ENCODE data around the gene TXLNG. TPM values are rescaled to one million over a fixed set of nuclear protein-coding genes. Genes with fewer than 3 reads are reported as not detected.
A peak's percentile ranks its signal among the peaks of the same experiment; 100 is the strongest.

Gene TXLNG
- total RNA-seq, 2 donors from 2014 or later = 15.3 to 16.0 TPM

DNA sequence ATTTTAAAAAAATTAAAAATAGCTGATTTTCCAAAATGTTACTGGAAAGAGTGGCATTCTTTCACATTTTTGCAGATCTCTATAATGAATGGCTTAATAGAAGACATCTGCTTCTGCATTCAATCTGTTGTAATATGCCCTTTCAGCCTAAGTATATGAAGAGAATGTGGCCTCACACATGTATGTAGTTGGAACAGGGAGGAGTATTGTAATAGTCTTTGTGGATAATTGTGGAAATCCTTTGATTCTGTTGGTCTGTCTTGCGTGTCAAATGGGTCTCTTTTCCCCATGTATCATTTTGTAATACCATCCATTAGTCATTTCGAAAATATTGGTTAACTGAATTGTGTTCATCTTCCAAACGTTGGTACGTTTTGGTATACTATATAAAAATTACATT lies 11.6 kb downstream of the TXLNG start:
- no peaks in the 10 kb centered on the region for H3K9me3 Mint-ChIP-seq
- H3K36me3 Mint-ChIP-seq = no peaks in the 10 kb centered on the region
- H3K27me3 Mint-ChIP-seq = no peaks in the 10 kb centered on the region
- H3K4me1 Mint-ChIP-seq (ENCODE audit: low read depth in 2 of 2) = peaks cover 0 to 3% of the 10 kb centered on the region in 2 donors
- H3K27ac Mint-ChIP-seq = no peak overlapping the region
- no peak for DNase-seq (ENCODE audit: low spot score)
- H3K4me3 Mint-ChIP-seq = no peak overlapping the region
- ATAC-seq = no peak

GRCh38 chrX:16804923-16805464 lies 18.7 kb downstream of the TXLNG start:
- H3K9me3 Mint-ChIP-seq = no peaks in the 10 kb centered on the region
- no peak overlapping the region for H3K4me3 Mint-ChIP-seq
- H3K27me3 Mint-ChIP-seq = no peaks in the 10 kb centered on the region
- peaks cover 0 to 8% of the 10 kb centered on the region in 2 donors for H3K4me1 Mint-ChIP-seq (ENCODE audit: low read depth in 2 of 2)
- ATAC-seq (no peak), DNase-seq (ENCODE audit: low spot score) (no peak)
- no peak overlapping the region for H3K27ac Mint-ChIP-seq
- no peaks in the 10 kb centered on the region for H3K36me3 Mint-ChIP-seq

DNA sequence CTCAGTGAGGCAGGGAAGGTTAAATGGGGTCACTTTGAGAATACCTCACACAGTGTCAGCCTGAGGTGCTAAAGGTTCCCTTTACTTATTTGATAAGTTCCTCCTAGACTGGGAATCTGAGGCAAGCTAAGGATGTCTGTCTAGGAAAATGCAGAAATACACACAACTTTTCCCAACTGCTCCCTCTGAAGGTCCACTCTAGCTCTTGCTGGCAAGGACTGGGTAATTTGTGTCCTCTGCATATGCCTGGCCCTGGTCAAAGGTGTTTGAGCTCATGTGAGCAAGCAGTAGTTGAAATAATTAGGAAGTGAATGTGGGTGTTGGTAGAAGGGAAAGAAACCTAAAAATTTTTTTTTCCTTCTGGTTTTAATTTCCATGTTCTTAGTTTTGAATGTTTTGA lies 21.3 kb downstream of the TXLNG start:
- no peaks in the 10 kb centered on the region for H3K36me3 Mint-ChIP-seq
- H3K4me3 Mint-ChIP-seq = no peak overlapping the region
- H3K9me3 Mint-ChIP-seq = no peaks in the 10 kb centered on the region
- H3K27me3 Mint-ChIP-seq = no peaks in the 10 kb centered on the region
- peaks cover 0 to 10% of the 10 kb centered on the region in 2 donors for H3K4me1 Mint-ChIP-seq (ENCODE audit: low read depth in 2 of 2)
- ATAC-seq (no peak), DNase-seq (ENCODE audit: low spot score) (no peak)
- H3K27ac Mint-ChIP-seq = peak overlapping the region in 1 of 2 donors; percentile 57

DNA sequence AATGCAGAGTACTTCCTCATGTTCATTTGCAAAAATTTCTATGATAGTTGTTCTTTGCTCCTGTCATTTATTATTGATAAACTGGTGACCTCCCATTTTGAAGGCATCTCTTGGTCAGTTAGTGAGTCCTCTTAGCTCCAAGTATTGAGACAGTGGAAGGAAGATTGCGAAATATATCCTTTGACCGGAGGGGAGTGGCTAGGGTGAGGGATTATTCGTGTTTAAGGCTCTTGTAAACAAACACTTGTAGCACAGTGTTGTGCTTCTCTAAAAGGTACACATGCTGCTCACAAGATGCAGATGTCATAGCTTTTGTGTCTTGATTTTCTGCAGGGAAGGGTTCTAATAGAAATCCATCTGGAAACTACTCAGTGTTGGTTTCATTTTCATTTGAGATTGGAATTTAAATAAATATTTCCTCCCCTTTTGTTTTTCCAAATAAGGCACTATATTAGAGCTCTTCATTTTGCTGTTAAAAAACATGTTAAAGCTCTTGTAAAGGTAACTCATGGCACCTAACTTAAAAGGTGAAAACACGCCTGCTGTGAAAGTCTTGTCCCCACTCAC lies 21.8 kb downstream of the TXLNG start:
- Mint-ChIP-seq H3K4me3 (no peak overlapping the region), H3K4me1 (ENCODE audit: low read depth in 2 of 2) (peaks cover 0 to 10% of the 10 kb centered on the region in 2 donors), H3K27ac (peak overlapping the region in 1 of 2 donors; percentile 57), H3K9me3 (no peaks in the 10 kb centered on the region), H3K36me3 (no peaks in the 10 kb centered on the region), H3K27me3 (no peaks in the 10 kb centered on the region)
- DNase-seq (ENCODE audit: low spot score) = no peak
- ATAC-seq = no peak

DNA sequence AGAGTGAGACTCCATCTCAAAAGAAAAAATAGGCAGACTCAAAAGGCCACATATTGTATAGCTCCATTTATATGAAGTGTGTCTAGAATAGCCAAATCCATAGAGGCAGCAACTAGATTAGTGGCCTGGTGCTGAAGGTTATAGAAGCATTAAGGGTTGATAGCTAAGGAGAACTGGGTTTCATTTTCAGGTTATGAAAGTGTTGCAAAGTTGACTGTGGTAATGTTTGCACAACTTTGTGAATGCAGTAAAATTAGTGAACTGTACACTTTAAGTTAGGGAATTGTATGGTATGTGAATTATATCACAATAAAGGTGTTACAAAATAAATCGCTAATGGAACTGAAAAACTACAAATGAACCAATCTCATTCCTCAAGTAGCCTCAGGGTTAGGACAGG lies 28.3 kb downstream of the TXLNG start:
- ATAC-seq (no peak), DNase-seq (ENCODE audit: low spot score) (no peak)
- Mint-ChIP-seq H3K4me3 (no peak overlapping the region), H3K4me1 (ENCODE audit: low read depth in 2 of 2) (peaks cover 0 to 11% of the 10 kb centered on the region in 2 donors), H3K9me3 (no peaks in the 10 kb centered on the region), H3K27me3 (no peaks in the 10 kb centered on the region), H3K27ac (no peak overlapping the region), H3K36me3 (no peaks in the 10 kb centered on the region)

GRCh38 chrX:16819634-16820033 lies 33.4 kb downstream of the TXLNG start:
- Mint-ChIP-seq H3K27me3 (no peaks in the 10 kb centered on the region), H3K9me3 (no peaks in the 10 kb centered on the region)
- DNase-seq (ENCODE audit: low spot score) = no peak

DNA sequence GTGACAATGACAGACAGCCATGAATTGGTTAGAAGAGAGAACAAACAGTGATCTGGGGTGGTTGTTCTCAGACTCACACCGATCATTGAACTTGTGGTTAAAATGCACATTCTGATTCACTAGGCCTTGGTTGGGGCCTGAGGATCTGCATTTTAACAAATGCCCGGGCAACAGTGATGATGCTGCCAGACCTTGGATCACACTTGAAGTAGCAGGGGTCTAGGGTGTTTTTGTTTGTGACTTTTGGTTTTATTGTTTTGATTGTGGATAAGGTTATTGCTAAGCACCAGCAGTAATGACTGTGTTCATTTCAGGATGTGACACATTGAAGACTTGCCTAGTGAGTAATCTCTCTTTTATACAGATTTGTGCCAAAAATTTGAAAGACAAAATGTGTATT lies 36.5 kb downstream of the TXLNG start:
- H3K4me1 Mint-ChIP-seq (ENCODE audit: low read depth in 2 of 2) = peaks cover 10 to 12% of the 10 kb centered on the region in 2 donors
- no peaks in the 10 kb centered on the region for H3K36me3 Mint-ChIP-seq
- no peak overlapping the region for H3K4me3 Mint-ChIP-seq

More at GRCh38 chrX:16819634-16820033, 33.4 kb downstream of the TXLNG start:
- H3K4me3 Mint-ChIP-seq = no peak overlapping the region
- H3K27ac Mint-ChIP-seq = no peak overlapping the region
- H3K36me3 Mint-ChIP-seq = no peaks in the 10 kb centered on the region
- H3K4me1 Mint-ChIP-seq (ENCODE audit: low read depth in 2 of 2) = peaks cover 4 to 12% of the 10 kb centered on the region in 2 donors
- ATAC-seq = no peak

GRCh38 chrX:16825264-16826035 lies 39.2 kb downstream of the TXLNG start:
- H3K4me1 Mint-ChIP-seq (ENCODE audit: low read depth in 2 of 2) = peaks cover 10% of the 10 kb centered on the region in 2 donors
- H3K4me3 Mint-ChIP-seq = no peak overlapping the region
- peak in 1 of 2 donors; percentile 52 for ATAC-seq

More for the DNA sequence above, 36.5 kb downstream of the TXLNG start:
- H3K9me3 Mint-ChIP-seq = no peaks in the 10 kb centered on the region
- H3K27ac Mint-ChIP-seq = peak overlapping the region in 1 of 2 donors; percentile 29
- DNase-seq (ENCODE audit: low spot score) (no peak), ATAC-seq (peak; percentile 50 to 82)
- no peaks in the 10 kb centered on the region for H3K27me3 Mint-ChIP-seq

DNA sequence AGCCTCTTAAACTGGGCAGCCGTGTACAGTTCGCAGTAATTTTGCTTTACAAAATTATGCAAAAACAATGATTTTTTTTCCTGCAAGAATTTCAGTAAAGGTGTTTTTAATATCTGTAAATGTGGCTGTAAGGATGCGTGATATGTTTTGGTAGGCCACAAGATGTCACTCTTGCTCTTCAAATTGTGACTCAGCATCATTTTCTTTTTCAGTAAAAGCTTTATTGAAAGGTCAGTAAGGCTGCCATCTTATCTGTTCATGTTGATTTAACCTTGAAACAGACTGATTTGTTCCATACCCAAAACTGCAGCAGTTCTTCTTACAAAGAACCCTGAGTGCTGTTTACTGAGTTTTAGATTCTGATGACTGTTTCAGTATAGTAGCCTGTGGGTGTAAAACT lies 39.9 kb downstream of the TXLNG start:
- no peak for ATAC-seq
- H3K36me3 Mint-ChIP-seq = no peaks in the 10 kb centered on the region
- no peaks in the 10 kb centered on the region for H3K27me3 Mint-ChIP-seq
- no peak for DNase-seq (ENCODE audit: low spot score)
- H3K4me1 Mint-ChIP-seq (ENCODE audit: low read depth in 2 of 2) = peaks cover 10% of the 10 kb centered on the region in 2 donors
- H3K4me3 Mint-ChIP-seq = no peak overlapping the region
- no peaks in the 10 kb centered on the region for H3K9me3 Mint-ChIP-seq
- H3K27ac Mint-ChIP-seq = no peak overlapping the region

More at GRCh38 chrX:16825264-16826035, 39.2 kb downstream of the TXLNG start:
- no peaks in the 10 kb centered on the region for H3K9me3 Mint-ChIP-seq
- peak overlapping the region; percentile 20 to 25 for H3K27ac Mint-ChIP-seq
- H3K27me3 Mint-ChIP-seq = no peaks in the 10 kb centered on the region
- DNase-seq (ENCODE audit: low spot score) = no peak
- H3K36me3 Mint-ChIP-seq = no peaks in the 10 kb centered on the region

DNA sequence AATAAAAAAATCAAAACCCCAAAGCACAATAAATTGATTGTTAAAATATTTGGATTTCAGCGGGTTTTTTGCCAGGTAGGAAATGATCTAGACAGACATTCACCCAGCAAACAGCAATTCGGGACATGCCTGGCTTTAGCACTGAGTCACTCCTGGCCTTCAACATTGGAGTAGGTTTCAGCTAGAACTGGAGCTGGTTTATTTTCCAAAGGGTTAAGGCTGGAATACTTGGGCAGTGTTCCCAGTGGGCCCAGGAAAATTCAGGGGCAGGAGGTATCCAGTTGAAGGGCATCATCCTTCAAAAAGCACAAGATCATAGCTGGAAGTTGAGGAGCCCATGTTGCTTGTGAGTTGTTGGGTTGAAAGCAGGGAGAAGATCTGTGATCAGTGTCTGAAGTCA lies 41.0 kb downstream of the TXLNG start:
- Mint-ChIP-seq H3K4me1 (ENCODE audit: low read depth in 2 of 2) (peaks cover 8 to 10% of the 10 kb centered on the region in 2 donors), H3K4me3 (no peak overlapping the region), H3K9me3 (no peaks in the 10 kb centered on the region), H3K27ac (no peak overlapping the region), H3K27me3 (no peaks in the 10 kb centered on the region), H3K36me3 (peaks cover under 1% of the 10 kb centered on the region)
- ATAC-seq = no peak
- DNase-seq (ENCODE audit: low spot score) = no peak

GRCh38 chrX:16828124-16828908 lies 42.0 kb downstream of the TXLNG start:
- Mint-ChIP-seq H3K36me3 (peaks cover 4% of the 10 kb centered on the region), H3K27me3 (no peaks in the 10 kb centered on the region), H3K4me3 (no peak overlapping the region), H3K4me1 (ENCODE audit: low read depth in 2 of 2) (peaks cover 6 to 8% of the 10 kb centered on the region in 2 donors), H3K9me3 (no peaks in the 10 kb centered on the region), H3K27ac (peak overlapping the region in 1 of 2 donors; percentile 27)
- DNase-seq (ENCODE audit: low spot score) (no peak), ATAC-seq (no peak)

GRCh38 chrX:16832301-16832700 lies 46.0 kb downstream of the TXLNG start:
- Mint-ChIP-seq H3K27me3 (no peaks in the 10 kb centered on the region), H3K27ac (no peak overlapping the region), H3K9me3 (no peaks in the 10 kb centered on the region), H3K36me3 (peaks cover 4% of the 10 kb centered on the region), H3K4me1 (ENCODE audit: low read depth in 2 of 2) (peaks cover 5 to 10% of the 10 kb centered on the region in 2 donors), H3K4me3 (no peak overlapping the region)
- DNase-seq (ENCODE audit: low spot score) (no peak), ATAC-seq (no peak)

DNA sequence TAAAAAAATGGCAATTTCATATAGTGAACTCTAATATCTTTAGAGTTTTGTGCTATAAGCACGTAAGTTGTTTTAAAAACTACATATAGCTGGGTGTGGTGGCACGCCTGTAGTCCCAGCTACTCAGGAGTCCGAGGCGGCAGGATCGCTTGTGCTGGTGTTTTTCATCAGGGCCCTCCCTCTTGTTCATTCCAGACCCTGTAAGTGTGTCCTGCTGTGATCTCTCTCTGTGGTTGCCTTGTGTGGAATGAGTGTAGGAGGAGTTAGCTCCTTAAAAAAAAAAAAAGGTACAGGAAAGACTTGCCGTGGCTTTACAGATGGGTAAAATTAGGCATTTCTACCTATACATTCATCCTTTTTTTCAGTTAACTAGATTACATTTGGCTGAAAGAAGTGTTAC lies 48.5 kb downstream of the TXLNG start:
- Mint-ChIP-seq H3K27ac (no peak overlapping the region), H3K27me3 (no peaks in the 10 kb centered on the region), H3K36me3 (peaks cover 4% of the 10 kb centered on the region), H3K4me3 (no peak overlapping the region), H3K4me1 (ENCODE audit: low read depth in 2 of 2) (peaks cover 5 to 10% of the 10 kb centered on the region in 2 donors), H3K9me3 (no peaks in the 10 kb centered on the region)
- ATAC-seq (no peak), DNase-seq (ENCODE audit: low spot score) (no peak)
